Activated CD4-positive, CD25-positive, alpha-beta regulatory T cell treated with anti-CD3 and anti-CD28 coated beads, Interleukin-2, amount 50 U/mL, for 16 hours (primary cell): ENCODE results near the gene DLX4.

ENCODE experiments used
- DNase-seq: peaks from one replicate; pipeline ENCODE4 v3.0.0-alpha.2; 2020; ENCODE audit warnings: low read depth, low spot score

The DLX4 gene

GRCh38 chr17:50014471-50015088 lies 45.6 kb downstream of the DLX4 start:
- DNase-seq = no peak

- no peak for DNase-seq
Observed at GRCh38 chr17:50015146-50015545, 46.2 kb downstream of the DLX4 start.

- DNase-seq = no peak
Observed at GRCh38 chr17:50018909-50019308, 49.9 kb downstream of the DLX4 start.

- no peak for DNase-seq
Observed at GRCh38 chr17:50020841-50021599, 52.0 kb downstream of the DLX4 start.

- DNase-seq = no peak
Observed at GRCh38 chr17:50021681-50022370, 52.8 kb downstream of the DLX4 start.

- no peak for DNase-seq
Observed at GRCh38 chr17:50022463-50023130, 53.6 kb downstream of the DLX4 start.

GRCh38 chr17:50023520-50023919 lies 54.5 kb downstream of the DLX4 start:
- DNase-seq = no peak
